Measurements from ENCODE around the gene SKI. TPM values are rescaled to one million over a fixed set of nuclear protein-coding genes. Genes with fewer than 3 reads are reported as not detected.
A peak's percentile ranks its signal among the peaks of the same experiment; 100 is the strongest.

Gene SKI
- total and polyA plus RNA-seq, 9 of the 15 experiments (the other 6 are each of a cell fraction or from before 2014, with no cell fraction given): 0.10 to 60.5 (median 4.6) TPM

GRCh38 chr1:2206813-2207487, 21.2 kb upstream of the SKI start (continued):
- TF ChIP-seq ELF2 (CRISPR knock-in tag; IDR thresholded peaks at IDR 0.05) (no peak), TEAD1 (CRISPR knock-in tag; IDR thresholded peaks at IDR 0.05) (0 out of 4 replicates have a peak, but pooled peaks of 1 of the 2 experiments have one; percentile 4), ZNF644 (tag; IDR thresholded peaks at IDR 0.05; ENCODE audit: low read depth) (no peak), PPARD (CRISPR knock-in tag; IDR thresholded peaks at IDR 0.05) (no peak), NKRF (IDR thresholded peaks at IDR 0.05; ENCODE audit: borderline replicate concordance) (no peak), CBX3 (IDR thresholded peaks at IDR 0.05; ENCODE audit: borderline replicate concordance in 1 of 2, low read length in 2 of 2) (no peak), ZNF263 (CRISPR knock-in tag; IDR thresholded peaks at IDR 0.05; ENCODE audit: borderline replicate concordance) (0 out of 2 replicates have a peak, but pooled peaks have one; percentile 19), PTTG1 (tag; IDR thresholded peaks at IDR 0.05; ENCODE audit: low read depth) (no peak), ZSCAN32 (CRISPR knock-in tag; IDR thresholded peaks at IDR 0.05) (no peak), TCFL5 (CRISPR knock-in tag; conservative IDR thresholded peaks at IDR 0.05) (no peak), HMGN3 (IDR thresholded peaks at IDR 0.05; ENCODE audit: borderline replicate concordance, extremely low read depth, insufficient read length, low read depth, low read length) (peak; percentile 14), KAT7 (CRISPR knock-in tag; IDR thresholded peaks at IDR 0.05; ENCODE audit: borderline replicate concordance) (0 out of 2 replicates have a peak, but pooled peaks have one; percentile 56), CTBP1 (IDR thresholded peaks at IDR 0.05; ENCODE audit: borderline replicate concordance) (0 out of 2 replicates have a peak, but pooled peaks have one; percentile 61), SIN3A (IDR thresholded peaks at IDR 0.05; ENCODE audit: borderline replicate concordance in 2 of 2, control insufficient read depth in 1 of 2, low read depth in 2 of 2, low read length in 2 of 2) (no peak), ZNF197 (CRISPR knock-in tag; IDR thresholded peaks at IDR 0.05; ENCODE audit: low read depth) (no peak), ZFPM2 (CRISPR knock-in tag; IDR thresholded peaks at IDR 0.05) (no peak)

Data from K562 (cell line).